ENCODE results near the gene HSPA8. TPM values are rescaled to one million over a fixed set of nuclear protein-coding genes. Genes with fewer than 3 reads are reported as not detected.

The HSPA8 gene
- total and polyA plus RNA-seq, 2 of the 4 experiments (the other 2 are of a cell fraction): 2,309 to 4,346 TPM

GRCh38 chr11:123065621-123066020, 3.7 kb upstream of the HSPA8 start:
- in situ Hi-C loops (cut with MboI; ENCODE audit: low sequenced_read_pairs): no loop called here
- Histone ChIP-seq H3K4me2 (ENCODE audit: low read depth, low read length) (no peak overlapping the region; the same call in 1 of the 2 replicates), H3K4me3 (ENCODE audit: insufficient read depth, low read depth, low read length) (no peak overlapping the region), H2BK15ac (ENCODE audit: low read depth, low read length) (no peak overlapping the region), H3K23ac (ENCODE audit: low read depth, low read length) (no peak overlapping the region), H3K36me3 (ENCODE audit: control insufficient read depth, insufficient read depth, low read length) (peaks cover 10% of the 10 kb centered on the region), H2AFZ (replicated peaks; ENCODE audit: low read length, poor library complexity) (no peak overlapping the region), H2BK120ac (ENCODE audit: low read depth, low read length) (no peak overlapping the region), H3K56ac (ENCODE audit: extremely low read depth, insufficient read depth, low read length) (no peak overlapping the region), H3K14ac (replicated peaks; ENCODE audit: low read depth, low read length) (no peak overlapping the region), H3K79me1 (ENCODE audit: low read depth in 1 of 2, low read length in 2 of 2) (peaks cover 16 to 38% of the 10 kb centered on the region in 2 experiments), H3K4me1 (ENCODE audit: control insufficient read depth, insufficient read depth, low read length) (peaks cover 5% of the 10 kb centered on the region; the same call in 1 of the 2 replicates), H4K20me1 (ENCODE audit: insufficient read depth, low read length) (peaks cover 13% of the 10 kb centered on the region), H3K27ac (ENCODE audit: insufficient read depth, low read length) (peak overlapping the region; percentile 86; the same call in 1 of the 2 replicates), H2BK20ac (ENCODE audit: low read depth, low read length) (no peak overlapping the region), H3K18ac (ENCODE audit: low read depth, low read length) (no peak overlapping the region), H3K27me3 (ENCODE audit: control insufficient read depth, insufficient read depth, low read length) (no peaks in the 10 kb centered on the region), H3K4ac (ENCODE audit: low read depth, low read length) (no peak overlapping the region), H4K91ac (ENCODE audit: insufficient read depth, low read depth, low read length) (no peak overlapping the region), H3K9me1 (ENCODE audit: insufficient read depth, low read length) (no peaks in the 10 kb centered on the region), H2AK9ac (replicated peaks; ENCODE audit: low read depth, low read length, poor library complexity) (no peak overlapping the region), H2BK5ac (ENCODE audit: low read depth, low read length, poor library complexity, severe bottlenecking) (peak overlapping the region; percentile 36), H2AK5ac (ENCODE audit: low read depth, low read length) (no peak overlapping the region), H3K9me3 (ENCODE audit: control insufficient read depth, insufficient read depth, low read length) (no peaks in the 10 kb centered on the region), H4K8ac (ENCODE audit: low read depth in 2 of 2, low read length in 2 of 2) (no peak overlapping the region), H3K9ac (ENCODE audit: low read depth, low read length) (no peak overlapping the region), H4K5ac (ENCODE audit: low read depth, low read length) (no peak overlapping the region)
- BruUV-seq (replicated peaks): no TSS peak
- WGBS, 2 experiments (ENCODE audit: extremely low coverage in 2 of 2, insufficient read length in 1 of 2): 80% methylated on average over 1 of the region's 2 CpGs; no CpG with 5 or more reads in 1 of the 2 experiments
- intact Hi-C loops (cut with micrococcal nuclease): no loop called here
- ATAC-seq (ENCODE audit: low read depth) (no peak), DNase-seq (peak; percentile 82)
- ChIA-PET POLR2A (ENCODE audit: unreplicated experiment) (no interaction called here), CTCF (interaction anchor here (1.3 kb wide), 1 partner anchor 195 kb away, joined by 4 read pairs; no protein-coding TSS in a partner anchor)
- TF ChIP-seq MXI1 (IDR thresholded peaks at IDR 0.05; ENCODE audit: borderline replicate concordance, low read depth, low read length) (no peak), CHD1 (IDR thresholded peaks at IDR 0.05; ENCODE audit: low read depth, low read length) (no peak), CEBPB (IDR thresholded peaks at IDR 0.05; ENCODE audit: low read depth, low read length) (peak; percentile 89), BHLHE40 (IDR thresholded peaks at IDR 0.05; ENCODE audit: low read depth, low read length) (no peak), MAZ (IDR thresholded peaks at IDR 0.05; ENCODE audit: borderline replicate concordance, low read depth, low read length) (no peak)
- dilution Hi-C loops (cut with HindIII; ENCODE audit: low sequenced_read_pairs, unreplicated experiment): no loop called here
